Activated T-cell treated with anti-CD3 and anti-CD28 coated beads, Interleukin-2, amount 50 U/mL, for 72 hours (primary cell): ENCODE data around the gene DAAM1. TPM values are rescaled to one million over a fixed set of nuclear protein-coding genes. Genes with fewer than 3 reads are reported as not detected.
A peak's percentile ranks its signal among the peaks of the same experiment; 100 is the strongest.

Source experiments
- ATAC-seq, 2 donors: fragments of 150-1000 bp; cut with Tn5 transposase; replicated peaks in 1 of 2; 2 replicates each; pipeline ENCODE4 v1.10.0; 2021; ENCODE audit warnings: moderate library complexity in 2 of 2, mild to moderate bottlenecking in 1 of 2
- DNase-seq, 2 donors: peaks; one replicate each; pipeline ENCODE4 v3.0.0; 2021 to 2022; ENCODE audit warnings: mixed read lengths in 1 of 2
- H3K27ac Mint-ChIP-seq: one replicate; pipeline ENCODE4 v1.8.0; 2022; ENCODE audit warnings: mild to moderate bottlenecking, moderate library complexity, mixed read lengths
- H3K27me3 Mint-ChIP-seq: one replicate; pipeline ENCODE4 v1.8.0; 2022; ENCODE audit warnings: low read depth, mixed read lengths
- H3K36me3 Mint-ChIP-seq, 2 donors: one replicate each; pipeline ENCODE4 v1.8.0; 2022; ENCODE audit warnings: mixed read lengths in 2 of 2, mild to moderate bottlenecking in 1 of 2; ENCODE audit not compliant: insufficient read depth in 2 of 2
- H3K4me1 Mint-ChIP-seq: one replicate; pipeline ENCODE4 v1.8.0; 2022; ENCODE audit warnings: low read depth, mixed read lengths
- H3K4me3 Mint-ChIP-seq, 2 donors: one replicate each; pipeline ENCODE4 v1.8.0; 2022; ENCODE audit warnings: mild to moderate bottlenecking in 2 of 2, mixed read lengths in 2 of 2, moderate library complexity in 2 of 2
- H3K9me3 Mint-ChIP-seq, 2 donors: one replicate each; pipeline ENCODE4 v1.8.0; 2022; ENCODE audit warnings: mixed read lengths in 2 of 2
- total RNA-seq, 2 donors: library from RNA; stranded (reverse); gene quantifications; one replicate each; pipeline ENCODE4 v1.2.3, GENCODE V29; 2022

Gene DAAM1
- total RNA-seq, 2 donors from 2014 or later = 7.8 to 14.1 TPM

DNA sequence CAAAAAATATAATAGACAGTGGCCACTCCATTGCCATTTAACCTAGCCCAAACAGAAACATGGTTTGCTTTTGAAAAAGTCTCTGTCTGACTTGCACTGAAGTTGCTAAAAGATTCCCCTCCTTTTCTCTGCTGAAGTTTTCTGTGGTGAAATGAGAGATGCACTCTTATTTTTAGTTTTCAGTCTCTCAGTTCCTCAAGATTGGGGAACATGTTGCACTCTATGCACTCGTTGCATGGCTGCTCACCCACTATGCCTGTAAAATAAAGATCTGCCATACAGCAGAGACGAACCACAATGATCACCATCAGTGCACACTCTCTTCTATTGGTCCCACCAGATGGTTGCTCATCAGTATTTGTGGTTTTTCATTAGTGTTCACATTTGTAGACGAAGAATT is 13.1 kb upstream of the DAAM1 start:
- peaks cover 10% of the 10 kb centered on the region for H3K27me3 Mint-ChIP-seq
- ATAC-seq (no peak), DNase-seq (no peak)
- H3K36me3 Mint-ChIP-seq = no peaks in the 10 kb centered on the region
- H3K9me3 Mint-ChIP-seq = no peaks in the 10 kb centered on the region
- H3K27ac Mint-ChIP-seq = no peak overlapping the region
- H3K4me1 Mint-ChIP-seq = no peaks in the 10 kb centered on the region
- no peak overlapping the region for H3K4me3 Mint-ChIP-seq

DNA sequence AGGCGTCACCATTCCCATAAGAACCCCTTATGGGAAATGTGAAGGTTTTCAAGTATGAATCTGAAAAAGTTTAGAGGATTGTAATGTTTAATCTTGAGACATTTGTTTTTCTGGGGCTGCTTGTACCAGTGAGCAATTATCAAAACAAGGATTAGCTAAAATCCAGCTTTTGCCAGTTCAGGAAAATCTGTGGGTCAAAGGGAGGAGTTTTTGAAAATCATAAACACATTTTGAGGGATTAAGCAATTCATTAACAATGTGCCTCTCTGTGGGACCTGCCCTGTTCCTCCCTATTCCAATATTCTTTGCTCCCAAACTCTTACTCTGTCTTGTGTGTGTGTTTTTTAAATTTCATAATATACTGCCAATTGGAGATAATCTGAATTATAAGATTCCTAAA is 11.7 kb upstream of the DAAM1 start:
- Mint-ChIP-seq H3K36me3 (no peaks in the 10 kb centered on the region), H3K4me1 (no peaks in the 10 kb centered on the region), H3K27ac (no peak overlapping the region), H3K4me3 (no peak overlapping the region), H3K27me3 (peaks cover 10% of the 10 kb centered on the region), H3K9me3 (no peaks in the 10 kb centered on the region)
- no peak for ATAC-seq
- no peak for DNase-seq

DNA sequence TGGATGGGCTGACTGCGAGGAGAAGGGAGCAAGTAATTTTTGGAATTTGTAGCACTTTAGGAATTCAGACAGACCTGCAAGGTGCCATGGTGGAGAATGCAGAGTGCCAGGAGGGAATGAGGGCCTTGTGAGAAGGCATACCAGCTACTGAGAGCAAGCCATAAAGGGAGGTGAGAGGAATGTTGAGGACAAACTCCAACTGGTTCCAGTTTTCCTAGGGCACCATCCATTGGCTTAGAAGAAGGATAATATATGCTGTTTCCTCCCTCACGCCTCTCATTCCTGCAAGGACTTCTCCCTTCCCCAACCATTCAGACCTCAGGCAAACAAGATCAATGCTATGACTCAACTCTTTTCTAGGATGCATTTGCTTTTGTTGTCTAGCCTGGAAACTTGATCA is 11.2 kb upstream of the DAAM1 start:
- Mint-ChIP-seq H3K4me3 (no peak overlapping the region), H3K36me3 (no peaks in the 10 kb centered on the region), H3K4me1 (no peaks in the 10 kb centered on the region), H3K9me3 (no peaks in the 10 kb centered on the region), H3K27ac (no peak overlapping the region), H3K27me3 (peaks cover 10% of the 10 kb centered on the region)
- DNase-seq (no peak), ATAC-seq (no peak)

DNA sequence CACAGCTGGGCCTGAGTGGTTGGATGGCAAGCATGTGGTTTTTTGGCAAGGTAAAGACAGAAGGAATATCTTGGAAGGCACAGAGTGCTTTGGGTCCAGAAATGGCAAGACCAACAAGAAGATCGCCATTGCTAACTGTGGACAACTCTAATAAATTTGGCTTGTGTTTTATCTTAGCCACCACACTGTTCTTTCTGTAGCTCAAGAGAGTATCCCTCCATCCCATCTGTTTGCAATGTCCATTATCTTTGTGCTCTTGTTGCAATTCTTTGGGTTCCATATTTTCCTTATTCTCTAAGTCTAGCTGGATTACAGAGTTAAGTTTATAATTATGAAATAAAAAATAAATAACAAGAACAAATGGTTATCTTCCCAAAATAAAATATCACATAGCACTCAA is 6.7 kb upstream of the DAAM1 start:
- Mint-ChIP-seq H3K4me1 (no peaks in the 10 kb centered on the region), H3K36me3 (no peaks in the 10 kb centered on the region), H3K27me3 (peaks cover 20% of the 10 kb centered on the region), H3K27ac (no peak overlapping the region), H3K4me3 (no peak overlapping the region), H3K9me3 (no peaks in the 10 kb centered on the region)
- no peak for DNase-seq
- no peak for ATAC-seq

DNA sequence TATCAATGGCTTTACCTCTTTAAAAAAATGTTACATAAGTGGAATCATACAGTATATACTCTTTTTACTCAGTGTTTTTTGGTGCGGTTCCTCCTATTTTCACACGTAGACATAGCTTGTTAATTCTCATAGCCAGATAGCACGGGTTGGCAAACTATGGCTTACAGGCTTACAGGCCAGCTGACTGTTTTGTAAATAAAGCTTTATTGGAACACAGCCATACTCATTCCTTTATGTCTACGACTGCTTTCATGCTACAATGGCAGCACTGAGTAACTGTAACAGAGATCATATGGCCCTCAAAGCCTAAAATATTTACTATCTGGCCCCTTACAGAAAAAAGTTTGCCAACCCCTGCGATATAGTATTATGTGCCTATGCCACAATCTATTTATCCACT is 5.8 kb upstream of the DAAM1 start:
- H3K36me3 Mint-ChIP-seq = no peaks in the 10 kb centered on the region
- no peak overlapping the region for H3K4me3 Mint-ChIP-seq
- H3K9me3 Mint-ChIP-seq = no peaks in the 10 kb centered on the region
- ATAC-seq (no peak), DNase-seq (no peak)
- peaks cover 6% of the 10 kb centered on the region for H3K4me1 Mint-ChIP-seq
- no peak overlapping the region for H3K27ac Mint-ChIP-seq
- peaks cover 28% of the 10 kb centered on the region for H3K27me3 Mint-ChIP-seq

DNA sequence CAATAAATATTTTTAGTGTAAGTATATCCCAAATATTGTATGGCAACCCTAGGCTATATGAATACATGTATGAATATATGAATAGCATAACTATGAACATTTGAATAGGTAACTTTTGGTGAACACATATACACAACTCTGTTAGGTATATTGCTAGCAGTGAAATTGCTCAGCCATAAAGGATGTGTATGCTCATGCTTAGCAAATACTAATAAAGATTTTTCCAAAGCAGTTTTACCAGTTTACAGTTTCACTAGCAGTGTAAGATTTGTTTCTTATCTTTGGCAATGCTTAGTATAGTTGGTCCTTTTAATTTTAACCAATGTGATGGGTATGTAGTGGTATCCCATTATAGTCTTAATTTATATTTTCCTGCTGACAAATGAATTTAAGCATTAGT is 5.3 kb upstream of the DAAM1 start:
- ATAC-seq (no peak), DNase-seq (no peak)
- no peaks in the 10 kb centered on the region for H3K9me3 Mint-ChIP-seq
- peaks cover 8% of the 10 kb centered on the region for H3K4me1 Mint-ChIP-seq
- H3K36me3 Mint-ChIP-seq = no peaks in the 10 kb centered on the region
- H3K27me3 Mint-ChIP-seq = peaks cover 29% of the 10 kb centered on the region
- H3K27ac Mint-ChIP-seq = no peak overlapping the region
- no peak overlapping the region for H3K4me3 Mint-ChIP-seq

DNA sequence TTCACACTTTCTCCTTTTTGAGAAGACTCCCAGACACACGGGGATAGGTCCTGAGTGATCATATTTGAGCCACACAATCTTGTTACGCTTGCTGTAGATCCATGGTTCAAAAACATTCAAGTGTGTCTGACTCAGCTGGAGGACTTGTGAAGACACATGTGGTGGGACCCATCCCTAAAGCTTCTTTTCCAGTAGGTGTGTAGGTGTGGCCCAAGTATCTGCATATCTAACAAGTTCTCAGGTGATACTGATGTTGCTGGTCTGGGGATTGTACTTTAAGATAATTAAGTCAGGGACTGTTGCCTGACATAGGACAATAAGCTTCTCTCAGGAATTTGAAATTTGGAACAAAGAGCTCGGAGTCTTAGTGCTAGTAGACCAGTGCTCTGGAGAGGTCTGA is 4.1 kb upstream of the DAAM1 start:
- H3K36me3 Mint-ChIP-seq = no peaks in the 10 kb centered on the region
- peaks cover 8% of the 10 kb centered on the region for H3K4me1 Mint-ChIP-seq
- no peak overlapping the region for H3K4me3 Mint-ChIP-seq
- peaks cover 22% of the 10 kb centered on the region for H3K27me3 Mint-ChIP-seq
- DNase-seq (no peak), ATAC-seq (no peak)
- H3K27ac Mint-ChIP-seq = no peak overlapping the region
- no peaks in the 10 kb centered on the region for H3K9me3 Mint-ChIP-seq

DNA sequence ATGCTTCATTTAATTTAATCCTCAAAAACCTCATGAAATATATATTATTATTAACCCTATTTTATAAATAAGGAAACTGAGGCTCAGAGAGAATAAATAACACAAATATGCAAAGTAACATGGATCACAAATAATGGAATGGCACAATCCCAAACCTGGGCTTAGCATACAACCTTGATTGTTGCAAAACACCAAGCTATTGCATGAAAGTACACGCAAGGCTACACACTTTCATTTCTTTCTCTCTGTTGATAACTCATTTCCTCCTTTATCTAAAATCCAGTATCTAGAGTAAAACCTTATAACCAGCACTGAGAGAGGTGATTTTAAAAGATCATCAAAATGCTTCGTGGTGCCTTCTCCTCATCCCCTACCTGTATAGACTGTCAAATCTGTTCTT is 2.8 kb upstream of the DAAM1 start:
- Mint-ChIP-seq H3K9me3 (no peaks in the 10 kb centered on the region), H3K4me3 (no peak overlapping the region), H3K4me1 (peaks cover 16% of the 10 kb centered on the region), H3K36me3 (no peaks in the 10 kb centered on the region), H3K27ac (no peak overlapping the region), H3K27me3 (peaks cover 19% of the 10 kb centered on the region)
- DNase-seq (no peak), ATAC-seq (no peak)

DNA sequence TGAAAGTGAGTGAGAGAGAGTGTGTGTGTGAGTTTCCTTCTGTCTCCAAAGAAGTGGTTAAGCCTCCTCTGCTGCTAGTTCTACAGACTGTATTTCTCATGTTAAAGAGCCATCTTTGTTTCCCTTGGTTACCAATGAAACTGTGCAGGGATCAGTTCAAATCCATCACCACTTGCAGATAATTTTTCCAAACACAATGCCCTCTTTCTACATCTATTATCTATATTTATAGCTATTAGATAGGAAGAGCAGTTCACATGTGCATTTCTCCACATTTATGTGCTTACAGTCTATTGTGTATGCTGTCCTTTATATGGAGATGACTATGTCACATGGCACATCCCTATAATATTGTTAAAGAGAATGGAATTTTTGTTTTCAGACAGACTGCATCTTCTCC is 2.2 kb upstream of the DAAM1 start:
- Mint-ChIP-seq H3K4me1 (peaks cover 16% of the 10 kb centered on the region), H3K4me3 (peak overlapping the region in 1 of 2 donors; percentile 92), H3K36me3 (no peaks in the 10 kb centered on the region), H3K9me3 (no peaks in the 10 kb centered on the region), H3K27me3 (peaks cover 19% of the 10 kb centered on the region), H3K27ac (no peak overlapping the region)
- no peak for ATAC-seq
- DNase-seq = no peak

DNA sequence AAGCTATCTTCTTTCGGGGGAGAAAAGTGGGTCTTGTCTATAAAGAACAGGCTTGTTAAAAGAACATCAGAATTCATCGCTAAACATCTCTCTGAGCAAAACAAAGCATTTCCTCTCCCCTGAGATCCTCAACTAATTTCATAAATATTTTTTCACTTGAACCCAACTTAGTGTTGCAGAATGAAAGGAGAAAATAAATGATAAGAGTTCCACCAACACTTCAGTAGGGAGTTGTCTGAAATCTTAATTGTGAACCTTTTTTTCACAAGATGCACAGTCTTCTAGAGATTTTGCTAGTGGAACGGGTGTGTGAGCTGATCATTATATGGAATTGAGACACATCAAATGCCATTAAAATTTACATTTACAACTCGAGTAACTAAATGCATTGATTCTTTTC is 1.3 kb upstream of the DAAM1 start:
- no peaks in the 10 kb centered on the region for H3K9me3 Mint-ChIP-seq
- ATAC-seq (no peak), DNase-seq (no peak)
- no peaks in the 10 kb centered on the region for H3K36me3 Mint-ChIP-seq
- peak overlapping the region; percentile 92 to 98 for H3K4me3 Mint-ChIP-seq
- H3K4me1 Mint-ChIP-seq = peaks cover 21% of the 10 kb centered on the region
- peaks cover 19% of the 10 kb centered on the region for H3K27me3 Mint-ChIP-seq
- H3K27ac Mint-ChIP-seq = peak overlapping the region; percentile 62

DNA sequence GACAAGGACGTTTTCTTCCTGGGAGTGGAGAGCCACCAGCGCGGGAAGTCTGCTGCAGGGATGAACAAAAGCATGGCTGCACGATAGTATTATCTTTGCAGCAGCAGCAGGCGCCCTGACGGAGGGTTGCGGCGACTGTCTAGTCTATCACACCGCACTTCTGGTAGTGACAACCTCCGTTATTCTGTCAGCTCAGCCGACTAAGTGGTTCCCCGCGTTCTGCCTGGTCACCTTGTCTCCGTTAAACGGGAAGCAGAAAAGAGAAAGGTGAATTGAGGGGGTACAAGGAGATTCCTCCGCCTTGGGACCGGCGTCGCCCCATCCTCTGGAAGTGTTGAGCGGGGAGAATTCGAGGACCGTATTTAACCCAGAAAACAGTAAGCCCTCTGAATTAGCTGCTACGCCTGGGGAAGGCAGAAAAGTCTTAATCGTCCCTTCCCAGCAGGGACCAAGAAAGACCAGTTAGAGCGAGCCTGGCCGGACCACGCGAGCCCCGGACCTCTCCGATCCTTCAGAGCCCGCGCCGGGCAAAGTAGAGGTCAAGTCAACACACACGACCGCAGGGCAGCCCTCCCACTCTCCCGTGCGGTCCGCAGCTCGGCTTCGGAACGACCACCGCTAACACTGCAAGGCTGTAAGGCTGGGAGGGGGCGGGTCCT is 536 bp upstream of the DAAM1 start:
- Mint-ChIP-seq H3K4me1 (peaks cover 21% of the 10 kb centered on the region), H3K27me3 (peaks cover 19% of the 10 kb centered on the region), H3K4me3 (peak overlapping the region; percentile 92 to 98), H3K36me3 (no peaks in the 10 kb centered on the region), H3K9me3 (no peaks in the 10 kb centered on the region), H3K27ac (peak overlapping the region; percentile 64)
- ATAC-seq (peak; percentile 12 to 13), DNase-seq (peak; percentile 39 to 47)

DNA sequence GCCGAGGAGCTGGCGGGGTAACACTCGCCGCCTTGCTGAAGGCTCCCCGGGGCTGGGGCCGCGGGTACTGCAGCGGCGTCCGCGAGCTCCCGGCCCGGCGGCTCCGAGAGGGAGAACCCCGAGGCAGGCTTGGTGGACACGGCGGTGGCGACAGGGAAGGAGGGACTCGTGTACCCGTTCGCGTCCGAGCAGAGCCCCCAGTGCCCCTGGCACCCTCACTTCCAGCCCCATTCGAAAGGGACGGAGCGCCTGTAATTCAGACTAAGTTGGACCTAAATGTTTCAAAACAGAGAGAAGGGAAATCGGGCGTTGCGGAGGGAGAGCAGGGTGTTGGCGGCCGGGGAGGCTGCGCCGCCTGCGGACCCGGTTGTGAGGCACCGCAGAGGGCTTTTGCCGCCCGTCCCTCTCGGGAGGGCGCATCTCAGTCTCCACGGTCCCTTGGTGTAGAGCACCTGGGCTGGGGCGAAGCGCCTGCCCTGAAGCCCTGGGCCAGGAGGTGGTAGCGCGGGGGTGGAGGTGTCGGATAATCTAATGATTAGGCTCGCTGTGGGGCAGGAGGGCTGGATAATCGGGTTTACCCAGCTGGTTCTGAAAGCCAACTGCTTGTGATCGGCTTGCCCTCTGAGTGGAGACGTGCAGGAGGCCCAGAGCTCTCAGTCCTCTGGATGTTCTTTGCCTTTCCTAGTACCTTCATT is 771 bp downstream of the DAAM1 start:
- H3K4me3 Mint-ChIP-seq = peak overlapping the region; percentile 92 to 98
- peak; percentile 56 to 57 for DNase-seq
- peak; percentile 26 to 37 for ATAC-seq
- H3K27me3 Mint-ChIP-seq = peaks cover 19% of the 10 kb centered on the region
- H3K9me3 Mint-ChIP-seq = no peaks in the 10 kb centered on the region
- peak overlapping the region; percentile 66 for H3K27ac Mint-ChIP-seq
- no peaks in the 10 kb centered on the region for H3K36me3 Mint-ChIP-seq
- peaks cover 21% of the 10 kb centered on the region for H3K4me1 Mint-ChIP-seq

DNA sequence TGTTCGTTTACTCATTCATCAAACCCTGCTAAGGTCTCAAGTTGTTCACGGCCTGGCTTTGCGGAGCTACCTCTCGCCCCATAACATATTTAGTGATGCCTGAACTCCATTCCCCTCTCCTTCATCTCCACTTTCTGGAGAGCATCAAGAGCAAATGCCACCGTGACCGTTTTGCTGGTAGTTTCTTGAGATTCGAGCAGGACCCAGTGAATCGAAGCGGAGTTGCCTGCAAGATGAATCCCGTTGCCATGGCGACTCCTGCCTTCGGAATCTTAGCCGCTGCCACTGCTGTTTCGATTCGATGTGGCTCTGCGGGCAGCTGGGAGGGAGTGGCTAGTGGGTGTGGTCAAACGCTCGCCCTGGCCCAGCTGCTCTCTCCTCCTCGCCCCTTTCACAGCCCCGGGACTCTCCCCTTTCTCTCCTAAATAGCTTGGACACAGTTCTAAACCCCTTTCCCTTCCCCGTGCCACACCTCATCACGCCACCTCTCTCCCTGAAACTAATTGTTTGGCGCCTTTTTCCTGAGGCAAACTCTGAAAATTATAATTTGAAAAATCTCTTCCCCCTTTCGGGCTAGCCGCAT is 1.4 kb downstream of the DAAM1 start:
- Mint-ChIP-seq H3K27me3 (peaks cover 19% of the 10 kb centered on the region), H3K36me3 (no peaks in the 10 kb centered on the region), H3K9me3 (no peaks in the 10 kb centered on the region), H3K27ac (peak overlapping the region; percentile 75), H3K4me1 (peaks cover 21% of the 10 kb centered on the region), H3K4me3 (peak overlapping the region; percentile 92 to 98)
- DNase-seq = peak; percentile 75 to 85
- ATAC-seq = peak; percentile 16 to 23
